ENCODE data around the gene DGKI.

Gene DGKI

DNA sequence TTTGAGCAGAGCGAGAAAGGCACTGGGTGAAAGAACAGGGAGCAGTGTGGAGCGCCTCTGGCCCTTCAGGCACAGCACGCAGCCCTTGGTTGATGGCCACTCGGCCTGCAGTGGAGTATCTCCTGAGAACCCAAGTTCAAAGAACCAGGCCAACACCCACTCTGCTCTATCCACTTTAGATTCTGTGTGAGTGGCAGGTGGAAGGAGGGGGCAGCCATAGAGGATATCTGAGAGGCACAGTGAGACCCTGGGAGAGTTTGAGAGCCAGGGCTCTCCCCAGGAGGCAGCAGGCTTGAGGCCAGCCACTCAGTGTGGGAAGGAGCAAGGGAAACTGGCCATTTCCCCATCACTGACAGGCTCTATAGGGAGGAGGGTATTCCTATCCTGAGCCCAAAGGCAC lies 450.7 kb downstream of the DGKI start:
- Histone ChIP-seq H3K9me2 (ENCODE audit: low read depth, low read length) (no peaks in the 10 kb centered on the region), H3K36me3 (ENCODE audit: insufficient read depth, low read length) (no peaks in the 10 kb centered on the region), H3K4me1 (ENCODE audit: insufficient read depth, low read length, severe bottlenecking) (no peaks in the 10 kb centered on the region), H3K27me3 (ENCODE audit: insufficient read depth, low read length) (no peaks in the 10 kb centered on the region), H3K4me2 (ENCODE audit: low read length) (no peak overlapping the region), H4K20me1 (ENCODE audit: insufficient read depth, low read length) (no peaks in the 10 kb centered on the region), H3K27ac (ENCODE audit: low read depth, low read length, poor library complexity, severe bottlenecking) (no peak overlapping the region), H3F3A (ENCODE audit: insufficient read depth, low read length) (no peaks in the 10 kb centered on the region), H3K9me3 (ENCODE audit: low read length) (no peaks in the 10 kb centered on the region), H2AFZ (ENCODE audit: low read length) (no peak overlapping the region), H3K9ac (ENCODE audit: low read length) (no peak overlapping the region), H3K4me3 (ENCODE audit: low read depth, low read length, poor library complexity, severe bottlenecking) (no peak overlapping the region), H3K79me2 (ENCODE audit: insufficient read depth, low read length) (no peaks in the 10 kb centered on the region)
- TF ChIP-seq EZH2 (IDR thresholded peaks at IDR 0.05; ENCODE audit: borderline replicate concordance, low read length): no peak
- TF ChIP-seq, protein P1, sequence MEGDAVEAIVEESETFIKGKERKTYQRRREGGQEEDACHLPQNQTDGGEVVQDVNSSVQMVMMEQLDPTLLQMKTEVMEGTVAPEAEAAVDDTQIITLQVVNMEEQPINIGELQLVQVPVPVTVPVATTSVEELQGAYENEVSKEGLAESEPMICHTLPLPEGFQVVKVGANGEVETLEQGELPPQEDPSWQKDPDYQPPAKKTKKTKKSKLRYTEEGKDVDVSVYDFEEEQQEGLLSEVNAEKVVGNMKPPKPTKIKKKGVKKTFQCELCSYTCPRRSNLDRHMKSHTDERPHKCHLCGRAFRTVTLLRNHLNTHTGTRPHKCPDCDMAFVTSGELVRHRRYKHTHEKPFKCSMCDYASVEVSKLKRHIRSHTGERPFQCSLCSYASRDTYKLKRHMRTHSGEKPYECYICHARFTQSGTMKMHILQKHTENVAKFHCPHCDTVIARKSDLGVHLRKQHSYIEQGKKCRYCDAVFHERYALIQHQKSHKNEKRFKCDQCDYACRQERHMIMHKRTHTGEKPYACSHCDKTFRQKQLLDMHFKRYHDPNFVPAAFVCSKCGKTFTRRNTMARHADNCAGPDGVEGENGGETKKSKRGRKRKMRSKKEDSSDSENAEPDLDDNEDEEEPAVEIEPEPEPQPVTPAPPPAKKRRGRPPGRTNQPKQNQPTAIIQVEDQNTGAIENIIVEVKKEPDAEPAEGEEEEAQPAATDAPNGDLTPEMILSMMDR (IDR thresholded peaks at IDR 0.05; ENCODE audit: low read length): no peak

DNA sequence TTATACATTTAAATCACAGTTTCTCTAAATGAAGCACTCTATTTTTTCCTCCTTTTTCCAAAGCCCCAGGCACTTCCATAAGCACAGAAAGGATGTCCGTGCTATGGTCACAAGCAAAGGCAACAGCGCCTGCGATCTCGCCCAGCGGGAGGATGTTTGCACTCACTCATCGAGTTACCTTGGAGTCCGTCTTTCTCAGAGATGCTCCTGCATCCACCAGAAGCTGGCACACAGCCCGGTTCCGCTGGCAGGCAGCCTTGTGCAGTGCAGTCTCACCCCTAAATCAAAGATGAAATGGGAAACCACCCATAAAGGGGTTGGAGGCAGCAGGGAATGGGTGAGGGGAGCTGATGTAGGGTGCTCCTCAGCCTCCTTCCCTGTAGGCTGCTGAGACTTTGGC lies 451.4 kb downstream of the DGKI start:
- Histone ChIP-seq H3K27ac (ENCODE audit: low read depth, low read length, poor library complexity, severe bottlenecking) (no peak overlapping the region), H3K9me2 (ENCODE audit: low read depth, low read length) (no peaks in the 10 kb centered on the region), H4K20me1 (ENCODE audit: insufficient read depth, low read length) (no peaks in the 10 kb centered on the region), H3K36me3 (ENCODE audit: insufficient read depth, low read length) (no peaks in the 10 kb centered on the region), H2AFZ (ENCODE audit: low read length) (no peak overlapping the region), H3K27me3 (ENCODE audit: insufficient read depth, low read length) (no peaks in the 10 kb centered on the region), H3K4me2 (ENCODE audit: low read length) (no peak overlapping the region), H3K79me2 (ENCODE audit: insufficient read depth, low read length) (no peaks in the 10 kb centered on the region), H3K4me3 (ENCODE audit: low read depth, low read length, poor library complexity, severe bottlenecking) (no peak overlapping the region), H3K4me1 (ENCODE audit: insufficient read depth, low read length, severe bottlenecking) (no peaks in the 10 kb centered on the region), H3F3A (ENCODE audit: insufficient read depth, low read length) (no peaks in the 10 kb centered on the region), H3K9ac (ENCODE audit: low read length) (no peak overlapping the region), H3K9me3 (ENCODE audit: low read length) (no peaks in the 10 kb centered on the region)
- no peak for TF ChIP-seq EZH2 (IDR thresholded peaks at IDR 0.05; ENCODE audit: borderline replicate concordance, low read length)
- TF ChIP-seq, protein P1 (IDR thresholded peaks at IDR 0.05; ENCODE audit: low read length): no peak

DNA sequence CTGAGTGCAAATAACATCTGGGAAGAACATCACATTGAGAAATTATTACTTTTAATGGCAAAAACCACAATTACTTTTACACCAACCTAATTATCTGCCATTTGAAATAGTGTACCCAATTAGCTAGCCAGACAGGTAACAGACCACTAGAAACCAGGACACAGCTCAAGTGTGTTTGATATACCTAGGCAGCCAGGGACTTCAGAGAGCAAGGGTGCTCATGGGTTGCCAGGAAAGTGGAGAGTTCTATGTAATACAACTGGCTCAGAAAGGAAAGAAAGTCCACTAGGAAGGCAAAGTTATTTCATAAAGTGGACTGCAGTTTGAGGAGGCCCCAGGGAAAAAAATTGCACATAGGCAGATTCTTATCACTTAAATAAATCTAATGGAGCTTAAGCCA lies 453.2 kb downstream of the DGKI start:
- H3K4me2 ChIP-seq (ENCODE audit: low read length): no peak overlapping the region
- no peaks in the 10 kb centered on the region for H3K9me2 ChIP-seq (ENCODE audit: low read depth, low read length)
- no peaks in the 10 kb centered on the region for H3K27me3 ChIP-seq (ENCODE audit: insufficient read depth, low read length)
- no peak overlapping the region for H2AFZ ChIP-seq (ENCODE audit: low read length)
- H3K4me1 ChIP-seq (ENCODE audit: insufficient read depth, low read length, severe bottlenecking): no peaks in the 10 kb centered on the region
- H3K79me2 ChIP-seq (ENCODE audit: insufficient read depth, low read length): no peaks in the 10 kb centered on the region
- no peak overlapping the region for H3K4me3 ChIP-seq (ENCODE audit: low read depth, low read length, poor library complexity, severe bottlenecking)
- no peak overlapping the region for H3K27ac ChIP-seq (ENCODE audit: low read depth, low read length, poor library complexity, severe bottlenecking)
- H3K36me3 ChIP-seq (ENCODE audit: insufficient read depth, low read length): no peaks in the 10 kb centered on the region
- H3K9ac ChIP-seq (ENCODE audit: low read length): no peak overlapping the region
- TF ChIP-seq EZH2 (IDR thresholded peaks at IDR 0.05; ENCODE audit: borderline replicate concordance, low read length): no peak
- TF ChIP-seq, protein P1 (IDR thresholded peaks at IDR 0.05; ENCODE audit: low read length): no peak
- no peaks in the 10 kb centered on the region for H3K9me3 ChIP-seq (ENCODE audit: low read length)
- H3F3A ChIP-seq (ENCODE audit: insufficient read depth, low read length): no peaks in the 10 kb centered on the region
- H4K20me1 ChIP-seq (ENCODE audit: insufficient read depth, low read length): no peaks in the 10 kb centered on the region
